Keratinocyte (primary cell): ENCODE data around the gene MED9. TPM values are rescaled to one million over a fixed set of nuclear protein-coding genes. Genes with fewer than 3 reads are reported as not detected.

Source experiments
- DNase-seq: peaks from one replicate; pipeline ENCODE4 v3.0.0-alpha.2; 2011; ENCODE audit warnings: low read depth, missing footprints, low spot score
- FAIRE-seq: peaks from 2 replicates; lab custom pipeline; 2011; peaks lifted over from hg19 to GRCh38; lab: Jason Lieb, UNC
- H2AFZ ChIP-seq: 2 replicates; pipeline ENCODE4 v1.6.0; 2012; ENCODE audit warnings: low read length, control low read depth, inconsistent platforms; ENCODE audit not compliant: control insufficient read depth
- H3K27ac ChIP-seq: 2 replicates; pipeline ENCODE4 v1.5.1; 2011; ENCODE audit warnings: low read length; ENCODE audit not compliant: control insufficient read depth, insufficient read depth
- H3K27me3 ChIP-seq: 3 replicates; pipeline ENCODE4 v1.6.0; 2011; ENCODE audit warnings: low read length; ENCODE audit not compliant: control insufficient read depth, insufficient read depth; ENCODE audit errors: extremely low read depth
- H3K36me3 ChIP-seq, 2 experiments: 2 replicates in 1 of 2; 3 replicates in 1 of 2; pipeline ENCODE4 v1.5.1; 2011; ENCODE audit warnings: low read length in 2 of 2, mild to moderate bottlenecking in 1 of 2; ENCODE audit not compliant: control insufficient read depth in 2 of 2, insufficient read depth in 2 of 2; ENCODE audit errors: extremely low read depth in 1 of 2
- H3K4me1 ChIP-seq: 3 replicates; pipeline ENCODE4 v1.5.1; 2011; ENCODE audit warnings: low read length; ENCODE audit not compliant: control insufficient read depth, insufficient read depth; ENCODE audit errors: extremely low read depth
- H3K4me2 ChIP-seq: 3 replicates; pipeline ENCODE4 v1.6.0; 2011; ENCODE audit warnings: low read depth, low read length; ENCODE audit not compliant: control insufficient read depth, insufficient read depth; ENCODE audit errors: extremely low read depth
- H3K4me3 ChIP-seq, 3 experiments: fragments of 200-600 bp in 1 of 3; sonication (generic) in 1 of 3; 2 replicates in 2 of 3; 3 replicates in 1 of 3; pipeline ENCODE4 v1.5.1; 2011 to 2016; ENCODE audit warnings: low read length in 3 of 3, mild to moderate bottlenecking in 3 of 3, control low read depth in 2 of 3, inconsistent platforms in 1 of 3, low read depth in 1 of 3, mixed read lengths in 1 of 3, mixed run types in 1 of 3, moderate library complexity in 1 of 3; ENCODE audit not compliant: control insufficient read depth in 2 of 3, insufficient read depth in 2 of 3; ENCODE audit errors: extremely low read depth in 1 of 3
- H3K79me2 ChIP-seq: 2 replicates; pipeline ENCODE4 v1.6.0; 2012; ENCODE audit warnings: low read length; ENCODE audit not compliant: control insufficient read depth, insufficient read depth
- H3K9ac ChIP-seq: 3 replicates; pipeline ENCODE4 v1.6.0; 2011; ENCODE audit warnings: low read length; ENCODE audit not compliant: control insufficient read depth, insufficient read depth; ENCODE audit errors: extremely low read depth
- H3K9me1 ChIP-seq: 3 replicates; pipeline ENCODE4 v1.6.0; 2011; ENCODE audit warnings: low read length; ENCODE audit not compliant: control insufficient read depth, insufficient read depth; ENCODE audit errors: extremely low read depth
- H3K9me3 ChIP-seq: 2 replicates; pipeline ENCODE4 v1.5.1; 2012; ENCODE audit warnings: low read depth, low read length; ENCODE audit not compliant: control insufficient read depth
- H4K20me1 ChIP-seq: 3 replicates; pipeline ENCODE4 v1.6.0; 2011; ENCODE audit warnings: low read length; ENCODE audit not compliant: control insufficient read depth, insufficient read depth; ENCODE audit errors: extremely low read depth
- CTCF ChIP-seq, 3 experiments: IDR thresholded peaks in 1 of 3; conservative IDR thresholded peaks in 1 of 3; optimal IDR thresholded peaks in 1 of 3; 2 replicates in 2 of 3; 3 replicates in 1 of 3; pipeline versions ENCODE3 to v1.5.1; 2011; ENCODE audit warnings: low read length in 3 of 3, mild to moderate bottlenecking in 3 of 3, moderate library complexity in 2 of 3, control low read depth in 1 of 3, inconsistent platforms in 1 of 3; ENCODE audit not compliant: insufficient read depth in 2 of 3; ENCODE audit errors: extremely low read depth in 1 of 3
- EZH2 ChIP-seq: IDR thresholded peaks from one replicate; pipeline ENCODE4 v1.6.1; 2012; ENCODE audit warnings: inconsistent platforms, mild to moderate bottlenecking, low read length, moderate library complexity
- dilution Hi-C: fragments of 300-500 bp; cut with MboI; formaldehyde crosslinking; loops from one replicate; pipeline ENCODE4 v1.7.0; 2020; ENCODE audit warnings: low sequenced_read_pairs; ENCODE audit not compliant: extremely low pct_ligation_motif_present
- polyA plus RNA-seq, 5 experiments: library from polyadenylated mRNA; depleted of rRNA in 3 of 5; stranded (reverse) in 3 of 5; stranded (forward) in 1 of 5; unstranded in 1 of 5; fragments of >200 nt; gene quantifications; 1 replicate in 1 of 5; 2 replicates in 3 of 5; 3 replicates in 1 of 5; pipeline versions ENCODE4 v1.2.1 to v1.2.3, GENCODE V29; 2011 to 2012; ENCODE audit warnings: missing spikeins in 2 of 5, low read depth in 1 of 5, low replicate concordance in 1 of 5

Gene MED9
- polyA plus RNA-seq, 1 donor (not counting 4 experiments of a cell fraction or from before 2014, with no cell fraction given) = 6.9 TPM

GRCh38 chr17:17523001-17523730 lies 46.4 kb downstream of the MED9 start:
- DNase-seq = no peak
- Histone ChIP-seq H3K27me3 (peaks cover 7% of the 10 kb centered on the region), H3K4me3 (no peak overlapping the region), H3K9me3 (no peaks in the 10 kb centered on the region), H3K79me2 (no peaks in the 10 kb centered on the region), H2AFZ (no peak overlapping the region), H3K4me2 (no peak overlapping the region), H4K20me1 (peaks cover 6% of the 10 kb centered on the region), H3K9me1 (no peaks in the 10 kb centered on the region), H3K9ac (no peak overlapping the region), H3K36me3 (no peaks in the 10 kb centered on the region), H3K27ac (no peak overlapping the region), H3K4me1 (no peaks in the 10 kb centered on the region)
- dilution Hi-C loops = no loop called here
- TF ChIP-seq CTCF (optimal IDR thresholded peaks at IDR 0.05 in 1 of 3, IDR thresholded peaks at IDR 0.05 in 1 of 3, conservative IDR thresholded peaks at IDR 0.05 in 1 of 3; ENCODE audit: extremely low read depth in 1 of 3, insufficient read depth in 2 of 3, low read length in 3 of 3) (no peak), EZH2 (no peak)
- FAIRE-seq = no peak

GRCh38 chr17:17523731-17524490 lies 47.1 kb downstream of the MED9 start:
- Histone ChIP-seq H3K9ac (no peak overlapping the region), H3K79me2 (no peaks in the 10 kb centered on the region), H4K20me1 (peaks cover 6% of the 10 kb centered on the region), H3K4me1 (no peaks in the 10 kb centered on the region), H2AFZ (no peak overlapping the region), H3K4me2 (no peak overlapping the region), H3K36me3 (no peaks in the 10 kb centered on the region), H3K9me3 (no peaks in the 10 kb centered on the region), H3K9me1 (no peaks in the 10 kb centered on the region), H3K27ac (no peak overlapping the region), H3K27me3 (peaks cover 1% of the 10 kb centered on the region), H3K4me3 (no peak overlapping the region)
- FAIRE-seq = no peak
- no peak for DNase-seq
- dilution Hi-C loops = no loop called here
- TF ChIP-seq CTCF (optimal IDR thresholded peaks at IDR 0.05 in 1 of 3, IDR thresholded peaks at IDR 0.05 in 1 of 3, conservative IDR thresholded peaks at IDR 0.05 in 1 of 3; ENCODE audit: extremely low read depth in 1 of 3, insufficient read depth in 2 of 3, low read length in 3 of 3) (no peak), EZH2 (no peak)
